Psoas muscle (tissue), 8 donors: Measurements from ENCODE around the gene PSMA6. TPM values are rescaled to one million over a fixed set of nuclear protein-coding genes. Genes with fewer than 3 reads are reported as not detected.
A peak's percentile ranks its signal among the peaks of the same experiment; 100 is the strongest.

Experiments used
- ATAC-seq, 4 donors: fragments of 200-7000 bp; cut with Tn5 transposase; one replicate each; pipeline ENCODE4 v1.9.1; 2020; ENCODE audit warnings: moderate library complexity in 3 of 4, mild to moderate bottlenecking in 2 of 4
- DNase-seq, 2 donors: peaks; one replicate each; pipeline ENCODE4 v3.0.0-alpha.2; 2020
- H3K27ac ChIP-seq: fragments of 200-600 bp; one replicate; pipeline ENCODE4 v1.8.0; 2022
- H3K27me3 ChIP-seq, 3 donors: fragments of 200-600 bp in 1 of 3; one replicate each; pipeline versions ENCODE4 v1.6.1 to v1.8.0; 2013 to 2022; ENCODE audit warnings: low read length in 2 of 3, mild to moderate bottlenecking in 2 of 3, moderate library complexity in 1 of 3; ENCODE audit not compliant: insufficient read depth in 3 of 3
- H3K36me3 ChIP-seq, 2 donors: fragments of 200-600 bp in 1 of 2; one replicate each; pipeline versions ENCODE4 v1.6.1 to v1.8.0; 2013 to 2022; ENCODE audit warnings: low read depth in 1 of 2, mild to moderate bottlenecking in 1 of 2, moderate library complexity in 1 of 2; ENCODE audit not compliant: insufficient read depth in 1 of 2
- H3K4me1 ChIP-seq: fragments of 200-600 bp; one replicate; pipeline ENCODE4 v1.8.0; 2022
- H3K4me3 ChIP-seq: fragments of 200-600 bp; one replicate; pipeline ENCODE4 v1.8.0; 2022; ENCODE audit warnings: mild to moderate bottlenecking
- H3K9me3 ChIP-seq: fragments of 200-600 bp; one replicate; pipeline ENCODE4 v1.8.0; 2022
- CTCF ChIP-seq: fragments of 200-600 bp; IDR thresholded peaks from one replicate; pipeline ENCODE4 v1.8.0; 2022; ENCODE audit warnings: antibody characterized with exemption
- WGBS, 3 donors: extraction: QIAGEN DNeasy Blood & Tissue Kit; methylation state at CpG; one replicate each; pipeline versions ENCODE4 v1.1.6 to v1.1.7; 2013; 5-methylcytosine and 5-hydroxymethylcytosine counted together
- intact Hi-C, 2 donors: fragments of 100-400 bp; cut with DNase I; formaldehyde crosslinking; loops; one replicate each; pipeline versions ENCODE4 v1.11.0 to v1.14.2; 2022
- polyA plus RNA-seq, 3 donors: library from polyadenylated mRNA; stranded (reverse); fragments of 200-250 nt; gene quantifications; one replicate each; pipeline ENCODE4 v1.2.3, GENCODE V29; 2013
- total RNA-seq, 4 donors: library from RNA; stranded (reverse); fragmentation: NEBNext Ultra II Directional in 2 of 4; extraction: Animal tissue kit (Norgen Biotek cat#: 25700) in 2 of 4; gene quantifications; one replicate each; pipeline versions ENCODE4 v1.2.1 to v1.2.4, GENCODE V29; 2021 to 2023
- donor health status: healthy with polysubstance abuse.
- donor health status: DM: no; HTN: no; CAD: no; lungs with moderate emphysema.
- donor health status: Bipolar disorder and iron deficiency.
- donor health status: healthy.
- donor health status: DM: yes; HTN: yes; CAD: no.
- donor health status: DM: no; HTN: no; CAD: no.
- donor health status: DM: no; HTN: no; CAD: no.
- donor health status: DM: yes; HTN: yes; CAD: no.

The PSMA6 gene
- total and polyA plus RNA-seq, 7 donors, result 176 to 653 (median 276) TPM

GRCh38 chr14:35254736-35255135 lies 37.4 kb upstream of the PSMA6 start:
- H3K27ac ChIP-seq, result no peak overlapping the region
- no peak overlapping the region for H3K4me3 ChIP-seq
- ATAC-seq, result no peak
- WGBS, 3 donors, result 68 to 77% (median 71%) methylated on average over 2 of the region's 2 CpGs
- no peaks in the 10 kb centered on the region for H3K9me3 ChIP-seq
- H3K4me1 ChIP-seq, result no peaks in the 10 kb centered on the region
- no peak for TF ChIP-seq CTCF
- intact Hi-C loops, result no loop called here
- H3K27me3 ChIP-seq, result no peaks in the 10 kb centered on the region
- no peaks in the 10 kb centered on the region for H3K36me3 ChIP-seq
- no peak for DNase-seq

- no peak overlapping the region for H3K27ac ChIP-seq
- intact Hi-C loops, result no loop called here
- no peak for ATAC-seq
- no peaks in the 10 kb centered on the region for H3K9me3 ChIP-seq
- WGBS, 3 donors, result 96 to 97% (median 97%) methylated on average over 5 of the region's 5 CpGs
- no peaks in the 10 kb centered on the region for H3K4me1 ChIP-seq
- H3K27me3 ChIP-seq, result no peaks in the 10 kb centered on the region
- H3K4me3 ChIP-seq, result no peak overlapping the region
- no peaks in the 10 kb centered on the region for H3K36me3 ChIP-seq
- TF ChIP-seq CTCF, result no peak
- DNase-seq, result no peak
These were observed 36.5 kb upstream of the PSMA6 start for GRCh38 chr14:35255711-35256110.

- intact Hi-C loops, result no loop called here
- H3K4me3 ChIP-seq, result no peak overlapping the region
- H3K4me1 ChIP-seq, result no peaks in the 10 kb centered on the region
- ATAC-seq (peak in 1 of 4 donors; percentile 21), DNase-seq (no peak)
- no peaks in the 10 kb centered on the region for H3K36me3 ChIP-seq
- H3K9me3 ChIP-seq, result no peaks in the 10 kb centered on the region
- no peak overlapping the region for H3K27ac ChIP-seq
- no peaks in the 10 kb centered on the region for H3K27me3 ChIP-seq
- no peak for TF ChIP-seq CTCF
- WGBS, 3 donors, result 11 to 29% (median 15%) methylated on average over 1 of the region's 1 CpG
These were observed 34.4 kb upstream of the PSMA6 start for GRCh38 chr14:35257809-35258208.

- Histone ChIP-seq H3K9me3 (no peaks in the 10 kb centered on the region), H3K4me1 (no peaks in the 10 kb centered on the region), H3K4me3 (no peak overlapping the region), H3K27me3 (no peaks in the 10 kb centered on the region), H3K36me3 (no peaks in the 10 kb centered on the region), H3K27ac (no peak overlapping the region)
- 78 to 94% (median 93%) methylated on average over 6 of the region's 6 CpGs for WGBS, 3 donors
- intact Hi-C loops, result no loop called here
- TF ChIP-seq CTCF, result no peak
- ATAC-seq (no peak), DNase-seq (no peak)
These were observed 33.8 kb upstream of the PSMA6 start for GRCh38 chr14:35258420-35258819.

GRCh38 chr14:35261774-35262173 lies 30.4 kb upstream of the PSMA6 start:
- Histone ChIP-seq H3K36me3 (peaks cover 0 to 5% of the 10 kb centered on the region in 2 donors), H3K27me3 (no peaks in the 10 kb centered on the region), H3K27ac (no peak overlapping the region), H3K4me3 (no peak overlapping the region), H3K4me1 (no peaks in the 10 kb centered on the region), H3K9me3 (no peaks in the 10 kb centered on the region)
- DNase-seq, result no peak
- 93 to 100% (median 94%) methylated on average over 2 of the region's 2 CpGs for WGBS, 3 donors
- intact Hi-C loops, result loop anchor here in 1 of 2 donors (10.0 kb wide), 1 partner anchor 153 kb away; no protein-coding TSS in a partner anchor
- ATAC-seq, result peak in 2 of 4 donors; percentile 57 to 79
- peak; percentile 28 for TF ChIP-seq CTCF
